Inflammatory macrophage (primary cell): Measurements from ENCODE around the gene MRGPRX1.
"Not testable (repeated sequence)": the region's sequence is repeated elsewhere in the genome, so short reads cannot be mapped to it uniquely, and the experiment has no call there.

ENCODE experiments used
- DNase-seq, 2 donors: peaks; one replicate each; pipeline ENCODE4 v3.0.0-alpha.2; 2020 to 2022
- total RNA-seq, 18 experiments: gene quantifications; one replicate each; lab custom pipeline; 2026; ENCODE audit warnings: mixed read lengths in 6 of 18, inconsistent platforms in 2 of 18; lab: John Stamatoyannopoulos, UW

The MRGPRX1 gene
- 0 to 0.08 (median 0) reads per million in 18 experiments for total RNA-seq

DNA sequence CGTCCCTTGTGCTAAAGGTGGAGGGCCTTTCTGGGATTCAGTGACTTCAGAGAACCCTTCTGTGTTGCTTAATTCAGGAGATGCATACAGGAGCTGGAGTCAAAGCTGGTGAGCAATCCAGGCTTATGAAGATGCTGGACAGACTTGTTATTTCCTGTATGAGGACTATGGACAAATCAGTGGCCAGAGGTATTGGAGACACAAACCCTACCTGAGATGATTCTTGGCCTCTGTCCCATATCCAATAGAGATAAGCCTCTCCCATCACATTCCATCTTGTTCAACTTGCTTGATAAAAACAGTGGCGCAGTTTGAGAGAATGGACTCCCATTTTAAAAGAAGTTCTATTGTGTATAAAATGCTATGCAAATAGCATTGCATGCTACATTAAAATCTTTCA, at the start of gene MRGPRX1:
MRGPRX1 (minus strand) TSS at position 101 of the 400 bp plus-strand sequence. CDS start 4,630 bp downstream, outside the sequence.
- no peak for DNase-seq

DNA sequence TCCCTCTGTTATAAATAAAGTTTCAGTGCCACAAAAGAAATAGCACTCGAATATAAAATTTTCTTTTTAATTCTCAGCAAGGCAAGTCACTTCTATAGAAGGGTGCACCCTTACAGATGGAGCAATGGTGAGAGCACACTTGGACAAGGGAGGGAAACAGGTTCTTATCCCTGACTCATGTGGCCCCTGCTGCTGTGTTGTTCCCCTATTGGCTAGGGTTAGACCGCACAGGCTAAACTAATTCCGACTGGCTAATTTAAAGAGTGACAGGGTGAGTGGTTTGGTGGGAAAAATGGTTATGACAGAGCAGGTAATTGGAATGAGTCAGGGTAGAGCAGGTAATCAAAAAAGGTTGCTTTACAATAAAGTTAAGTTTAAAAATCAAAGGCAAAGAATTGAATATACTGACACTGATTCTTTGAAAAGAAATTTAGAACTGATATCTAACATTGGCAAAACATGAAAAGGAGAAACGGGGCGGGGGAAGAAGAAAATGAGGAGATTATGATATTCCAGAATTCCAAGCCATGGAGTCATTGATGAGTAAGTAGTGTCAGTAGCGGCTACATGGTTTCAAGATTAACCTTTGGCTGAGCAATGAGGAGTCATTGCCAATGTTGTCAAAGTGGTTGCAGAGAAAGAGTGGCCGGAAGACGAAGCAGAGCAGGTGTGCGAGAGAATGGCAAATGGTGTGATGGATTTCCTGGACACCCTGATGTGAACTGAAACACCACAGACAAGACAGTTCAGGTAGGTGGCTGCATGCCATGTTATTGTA, 48.4 kb upstream of the MRGPRX1 start:
- DNase-seq: no peak

DNA sequence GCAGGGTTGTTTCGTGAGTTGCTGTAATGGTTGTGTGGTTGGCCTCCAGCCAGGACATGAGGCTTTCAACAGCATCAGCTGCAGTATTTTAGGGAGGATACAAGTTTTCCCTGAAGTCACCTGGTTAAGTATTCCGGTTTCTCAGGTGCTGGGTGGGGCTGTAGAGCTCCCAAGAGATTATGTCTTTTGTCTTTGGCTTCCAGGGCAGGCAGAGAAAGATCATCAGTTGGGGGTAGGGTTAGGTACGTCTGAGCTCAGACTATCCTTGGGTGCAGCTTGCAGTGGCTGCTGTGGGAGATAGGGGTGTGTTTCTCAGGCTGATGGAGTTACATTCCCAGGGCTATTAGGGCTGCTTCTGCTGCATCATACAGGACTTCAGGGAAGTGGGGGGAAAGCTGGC, 47.5 kb upstream of the MRGPRX1 start:
- no peak for DNase-seq

DNA sequence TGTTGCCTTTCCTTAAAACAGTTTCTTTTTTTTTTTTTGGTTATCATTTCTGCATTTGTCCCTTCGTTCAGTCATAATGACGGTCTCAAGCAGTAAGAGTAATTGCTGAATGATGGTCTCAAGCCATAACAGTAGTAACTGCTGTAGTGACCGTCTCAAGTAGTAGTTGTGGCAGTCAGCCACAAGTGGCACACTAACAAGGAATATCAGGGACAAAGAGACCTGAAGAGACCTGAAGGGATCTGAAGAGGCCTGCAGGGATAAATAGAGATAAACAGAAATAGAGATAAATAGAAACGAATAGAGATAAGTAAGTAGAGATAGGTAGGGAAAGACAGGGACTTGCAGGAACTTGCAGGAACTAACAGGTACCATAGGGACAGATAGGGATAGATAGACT, 42.7 kb upstream of the MRGPRX1 start:
- DNase-seq: no peak

DNA sequence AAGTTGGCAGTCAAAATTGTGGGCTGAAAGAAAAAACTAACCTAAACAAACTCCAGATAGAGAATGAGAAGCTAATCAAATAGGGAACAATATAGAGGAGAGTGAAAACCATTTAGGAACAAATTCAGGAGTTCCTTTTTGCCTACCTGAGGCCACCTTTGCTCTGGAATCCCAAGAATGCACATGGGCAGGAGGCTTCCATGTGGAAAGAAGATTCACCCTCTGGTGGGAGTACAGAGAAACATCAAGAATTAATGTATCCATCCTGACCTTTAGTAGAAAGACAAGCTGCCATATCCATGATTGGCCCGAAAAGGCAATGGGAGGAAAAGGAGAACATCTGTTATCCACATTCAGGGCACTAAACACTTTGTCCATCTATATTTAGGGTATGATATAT, 35.0 kb upstream of the MRGPRX1 start:
- no peak for DNase-seq

DNA sequence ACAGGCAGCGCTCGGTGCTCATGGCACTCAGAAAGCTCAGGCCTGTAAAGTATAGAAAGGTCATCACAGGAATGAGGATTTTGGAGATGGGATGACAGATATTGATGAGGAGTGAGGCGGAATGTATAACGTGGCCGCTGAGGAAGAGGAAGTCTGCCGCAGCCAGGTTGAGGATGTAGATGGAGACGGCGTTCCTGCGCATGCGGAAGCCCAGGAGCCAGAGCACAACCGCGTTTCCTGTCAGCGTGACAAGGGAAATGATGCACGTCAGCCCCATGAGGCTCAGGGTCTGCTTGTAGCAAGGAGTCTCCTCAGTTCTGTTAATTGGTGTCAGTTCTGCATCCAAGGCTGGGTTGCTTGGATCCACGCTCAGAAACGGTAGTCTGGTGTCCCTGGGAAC, 33.1 kb upstream of the MRGPRX1 start:
- DNase-seq: no peak

DNA sequence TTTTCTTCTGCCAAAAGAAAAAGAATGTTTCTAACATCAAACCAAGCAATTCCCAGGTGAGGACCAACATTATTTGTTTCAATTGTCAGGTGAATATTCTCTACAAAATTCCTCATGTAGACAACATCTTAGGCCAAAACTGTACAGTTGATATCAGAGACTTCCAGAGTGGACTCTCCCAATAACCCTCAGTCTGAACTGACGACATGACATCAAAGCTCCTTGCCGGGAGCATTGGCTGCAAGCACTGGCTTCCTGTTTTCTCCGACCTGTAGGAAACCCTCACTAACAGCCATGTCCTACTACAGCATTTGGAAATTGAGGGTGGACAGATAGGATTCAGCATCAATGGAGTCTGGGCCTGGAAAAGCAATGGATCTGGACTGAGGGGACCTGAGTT, 30.5 kb upstream of the MRGPRX1 start:
- no peak for DNase-seq

DNA sequence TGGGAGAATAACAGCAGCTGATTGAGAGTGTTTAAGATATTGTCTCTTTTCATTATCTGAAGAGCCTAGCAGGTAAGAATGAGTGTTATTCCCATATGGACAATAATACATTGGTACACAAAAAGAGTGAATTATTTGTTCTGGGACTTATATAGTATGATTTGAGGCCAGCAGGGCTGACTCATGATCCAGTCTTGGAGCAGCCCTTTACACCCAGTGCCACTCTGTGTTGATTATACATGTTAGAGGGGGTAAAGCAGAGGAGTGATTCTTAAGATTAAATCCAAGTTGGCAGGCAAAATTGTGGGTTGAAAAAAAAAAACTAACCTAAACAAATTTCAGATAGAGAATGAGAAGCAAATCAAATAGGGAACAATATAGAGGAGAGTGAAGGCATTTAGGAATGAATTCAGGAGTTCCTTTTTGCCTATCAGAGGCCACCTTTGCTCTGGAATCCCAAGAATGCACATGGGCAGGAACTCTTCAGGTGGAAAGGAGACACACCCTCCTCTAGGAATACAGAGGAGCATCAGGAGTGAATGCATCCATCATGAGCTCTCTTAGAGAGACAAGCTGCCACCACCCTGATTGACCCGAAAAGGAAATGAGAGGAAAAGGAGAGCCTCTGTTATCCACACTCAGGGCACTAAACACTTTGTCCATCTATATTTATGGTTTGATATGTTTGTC, 19.2 kb upstream of the MRGPRX1 start:
- no peak for DNase-seq

DNA sequence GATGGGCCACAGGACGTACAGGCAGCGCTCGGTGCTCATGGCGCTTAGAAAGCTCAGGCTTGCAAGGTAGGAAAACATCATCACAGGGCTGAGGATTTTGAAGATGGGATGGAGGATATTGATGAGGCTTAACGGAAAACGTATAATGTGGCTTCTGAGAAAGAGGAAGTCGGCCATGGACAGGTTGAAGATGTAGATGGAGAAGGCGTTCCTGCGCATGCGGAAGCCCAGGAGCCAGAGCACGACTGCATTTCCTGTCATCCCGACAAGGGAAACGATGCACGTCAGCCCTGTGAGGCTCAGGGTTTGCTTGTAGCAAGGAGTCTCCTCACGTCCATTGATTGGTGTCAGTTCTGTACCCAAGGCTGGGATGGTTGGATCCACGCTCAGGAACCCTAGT, 17.4 kb upstream of the MRGPRX1 start:
- no peak for DNase-seq

DNA sequence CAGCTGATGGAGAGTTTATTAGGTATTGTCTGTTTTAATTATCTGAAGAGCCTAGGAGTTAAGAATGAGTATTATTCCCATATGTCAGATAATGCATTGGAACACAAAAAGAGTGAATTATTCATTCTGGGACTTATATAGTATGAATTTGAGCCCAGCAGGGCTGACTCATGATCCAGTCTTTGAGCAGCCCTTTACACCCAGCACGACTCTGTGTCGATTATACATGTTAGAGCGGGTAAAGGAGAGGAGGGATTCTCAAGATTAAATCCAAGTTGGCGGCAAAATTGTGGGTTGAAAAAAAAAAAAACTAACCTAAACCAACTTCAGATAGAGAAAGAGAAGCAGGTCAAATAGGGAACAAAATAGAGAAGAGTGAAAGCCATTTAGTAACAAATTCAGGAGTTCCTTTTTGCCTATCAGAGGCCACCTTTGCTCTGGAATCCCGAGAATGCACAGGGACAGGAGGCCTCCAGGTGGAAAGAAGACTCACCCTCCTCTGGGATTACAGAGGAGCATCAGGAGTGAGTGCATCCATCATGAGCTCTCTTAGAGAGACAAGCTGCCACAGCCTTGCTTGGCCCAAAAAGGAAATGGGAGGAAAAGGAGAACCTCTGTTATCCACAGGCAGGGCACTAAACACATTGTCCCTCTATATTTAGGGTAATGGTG, 3.1 kb downstream of the MRGPRX1 start:
- DNase-seq: no peak

DNA sequence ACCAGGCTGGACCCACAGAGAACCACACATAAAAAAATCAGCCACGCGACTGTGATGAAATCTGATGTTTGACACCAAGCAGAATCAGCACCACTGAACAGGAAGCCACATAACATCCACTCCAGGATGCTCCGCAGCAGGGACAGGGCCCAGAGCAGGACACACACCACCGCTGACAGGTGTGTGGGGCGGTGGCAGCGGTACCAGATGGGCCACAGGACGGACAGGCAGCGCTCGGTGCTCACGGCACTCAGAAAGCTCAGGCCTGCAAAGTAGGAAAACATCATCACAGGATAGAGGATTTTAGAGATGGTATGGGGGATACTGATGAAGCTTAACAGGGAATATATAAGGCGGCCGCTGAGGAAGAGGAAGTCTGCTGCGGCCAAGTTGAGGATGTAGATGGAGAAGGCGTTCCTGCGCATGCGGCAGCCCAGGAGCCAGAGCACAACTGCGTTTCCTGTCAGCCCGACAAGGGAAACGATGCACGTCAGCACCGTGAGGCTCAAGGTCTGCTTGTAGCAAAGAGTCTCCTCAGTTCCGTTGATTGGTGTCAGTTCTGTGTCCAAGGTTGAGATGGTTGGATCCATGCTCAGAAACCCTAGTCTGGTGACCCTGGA, 4.9 kb downstream of the MRGPRX1 start:
- no peak for DNase-seq

DNA sequence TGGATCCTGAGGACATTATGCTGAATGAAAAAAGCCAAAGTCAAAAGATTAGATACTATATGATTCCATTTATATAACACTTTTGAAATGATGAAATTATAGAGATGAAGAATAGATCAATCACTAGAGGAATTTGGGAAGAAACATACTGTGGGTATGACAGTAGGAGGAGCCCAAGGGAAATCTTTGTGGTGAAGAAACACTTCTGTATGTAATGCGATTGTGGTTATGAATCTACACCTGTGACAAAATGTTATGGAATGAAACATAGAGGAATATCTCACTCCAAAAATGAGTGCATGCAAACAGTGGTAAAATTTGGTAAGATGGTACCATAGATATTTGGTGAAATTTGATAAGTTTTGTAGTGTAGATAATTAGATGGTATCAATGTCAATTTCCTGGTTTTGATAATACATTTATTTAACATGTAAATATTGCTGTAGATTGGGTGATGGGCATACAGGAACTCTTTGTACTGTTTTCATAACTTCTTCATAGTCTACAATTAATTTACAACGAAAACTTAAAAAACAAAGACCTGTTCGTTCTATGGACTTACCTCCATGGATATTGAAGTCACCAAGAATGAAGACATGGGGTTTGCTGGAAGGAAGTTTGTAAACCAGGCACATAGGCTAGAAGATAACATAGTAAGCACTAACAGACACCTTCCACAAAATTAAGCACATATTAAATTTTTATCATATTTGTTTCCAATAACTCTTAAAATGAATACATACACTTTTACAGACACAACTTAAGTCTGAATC, 11.5 kb downstream of the MRGPRX1 start:
- no peak for DNase-seq

DNA sequence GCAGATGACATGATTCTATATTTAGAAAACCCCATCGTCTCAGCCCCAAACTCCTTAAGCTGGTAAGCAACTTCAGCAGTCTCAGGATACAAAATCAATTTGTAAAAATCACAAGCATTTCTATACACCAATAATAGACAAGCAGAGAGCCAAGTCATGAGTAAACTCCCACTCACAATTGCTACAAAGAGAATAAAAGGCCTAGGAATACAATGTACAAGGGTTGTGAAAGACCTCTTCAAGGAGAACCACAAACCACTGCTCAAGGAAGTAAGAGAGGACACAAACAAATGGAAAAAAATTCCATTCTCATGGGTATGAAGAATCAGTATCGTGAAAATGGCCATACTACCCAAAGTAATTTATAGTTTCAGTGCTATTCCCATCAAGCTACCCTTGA, 13.8 kb downstream of the MRGPRX1 start:
- DNase-seq: not testable (repeated sequence)

DNA sequence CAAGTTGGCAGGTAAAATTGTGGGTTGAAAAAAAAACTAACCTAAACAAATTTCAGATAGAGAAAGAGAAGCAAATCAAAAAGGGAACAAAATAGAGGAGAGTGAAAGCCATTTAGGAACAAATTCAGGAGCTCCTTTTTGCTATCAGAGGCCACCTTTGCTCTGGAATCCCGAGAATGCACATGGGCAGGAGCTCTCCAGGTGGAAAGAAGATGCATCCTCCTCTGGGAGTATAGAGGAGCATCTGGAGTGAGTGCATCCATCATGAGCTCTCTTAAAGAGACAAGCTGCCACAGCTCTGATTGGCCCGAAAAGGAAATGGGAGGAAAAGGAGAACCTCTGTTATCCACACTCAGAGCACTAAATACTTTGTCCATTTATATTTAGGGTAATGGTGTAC, 26.3 kb downstream of the MRGPRX1 start:
- no peak for DNase-seq

DNA sequence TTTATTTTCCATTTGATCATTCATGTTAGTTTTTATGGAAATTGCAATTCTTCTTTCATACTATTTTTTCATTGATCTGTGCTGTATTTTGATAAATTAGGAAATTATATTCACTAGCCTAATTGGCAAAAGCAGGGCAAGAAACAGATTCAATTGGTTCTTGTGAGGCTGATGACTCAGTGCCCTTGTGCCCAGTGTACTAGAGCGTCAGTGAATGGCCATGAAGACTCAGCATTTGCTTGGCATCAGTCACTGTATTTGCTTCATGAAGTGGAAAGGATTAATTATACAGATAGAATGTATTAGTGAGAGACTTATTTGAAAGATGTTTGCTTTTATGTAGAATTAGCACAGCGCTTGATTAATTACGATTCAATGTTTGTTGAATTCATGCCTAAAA, 31.8 kb downstream of the MRGPRX1 start:
- no peak for DNase-seq

DNA sequence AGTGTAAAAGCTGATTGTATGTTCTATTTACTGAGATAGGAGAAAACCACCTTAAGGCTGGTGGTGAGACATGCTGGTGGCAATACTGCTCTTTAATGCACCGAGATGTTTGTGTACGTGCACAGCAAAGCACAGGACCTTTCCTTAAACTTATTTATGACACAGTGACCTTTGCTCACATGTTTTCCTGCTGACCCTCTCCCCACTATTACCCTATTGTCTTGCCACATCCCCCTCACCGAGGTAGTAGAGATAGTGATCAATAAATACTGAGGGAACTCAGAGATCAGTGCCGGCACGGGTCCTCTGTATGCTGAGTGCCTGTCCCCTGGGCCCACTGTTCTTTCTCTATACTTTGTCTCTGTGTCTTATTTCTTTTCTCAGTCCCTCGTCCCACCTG, 38.6 kb downstream of the MRGPRX1 start:
- not testable (repeated sequence) for DNase-seq

DNA sequence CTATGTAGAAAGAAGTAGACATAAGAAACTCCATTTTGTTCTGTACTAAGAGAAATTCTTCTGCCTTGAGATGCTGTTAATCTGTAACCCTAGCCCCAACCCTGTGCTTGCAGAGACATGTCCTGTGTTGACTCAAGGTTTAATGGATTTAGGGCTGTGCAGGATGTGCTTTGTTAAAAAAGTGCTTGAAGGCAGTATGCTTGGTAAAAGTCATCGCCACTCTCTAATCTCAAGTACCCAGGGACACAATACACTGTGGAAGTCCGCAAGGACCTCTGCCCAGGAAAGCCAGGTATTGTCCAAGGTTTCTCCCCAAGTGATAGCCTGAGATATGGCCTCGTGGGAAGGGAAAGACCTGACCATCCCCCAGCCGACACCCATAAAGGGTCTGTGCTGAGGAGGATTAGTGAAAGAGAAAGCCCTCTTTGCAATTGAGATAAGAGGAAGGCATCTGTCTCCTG, 39.0 kb downstream of the MRGPRX1 start:
- DNase-seq: not testable (repeated sequence)

DNA sequence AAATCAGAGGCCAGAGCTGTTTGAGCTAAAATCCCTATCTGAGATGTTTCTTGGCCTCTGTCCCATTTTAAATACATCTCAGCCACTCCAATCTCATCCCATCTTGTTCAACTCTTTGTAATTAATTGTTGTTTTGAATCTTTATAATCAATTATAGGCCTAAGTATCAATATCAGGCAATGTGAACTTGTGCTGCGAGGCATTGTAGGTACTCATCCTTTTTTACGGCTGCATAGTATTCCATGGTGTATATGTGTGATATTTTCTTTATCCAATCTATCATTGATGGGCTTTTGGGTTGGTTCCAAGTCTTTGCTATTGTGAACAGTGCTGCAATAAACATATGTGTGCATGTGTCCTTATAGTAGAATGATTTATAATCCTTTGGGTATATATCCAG, 47.5 kb downstream of the MRGPRX1 start:
- DNase-seq: not testable (repeated sequence)

DNA sequence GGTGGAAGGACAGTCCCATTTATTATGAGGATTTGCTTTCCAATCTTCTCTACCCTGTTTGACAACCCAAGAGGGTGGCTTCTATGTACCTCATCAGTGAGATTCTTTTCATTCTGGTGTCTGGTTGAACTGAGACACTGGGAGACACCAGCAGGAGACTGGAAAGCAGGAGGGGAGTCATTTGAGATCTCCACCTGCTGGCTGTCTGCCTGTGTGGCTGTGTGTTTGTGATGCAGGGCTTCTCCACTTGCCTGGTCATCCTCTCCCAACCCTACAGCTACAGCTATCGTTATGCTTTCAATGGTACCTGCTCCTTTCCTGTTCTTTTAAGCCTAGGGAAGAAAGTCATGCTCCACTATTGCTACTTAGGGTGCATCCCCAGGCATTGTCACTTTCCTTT, 48.6 kb downstream of the MRGPRX1 start:
- DNase-seq: no peak
